Endothelial cell of umbilical vein (primary cell): ENCODE data around the gene UBE2C. TPM values are rescaled to one million over a fixed set of nuclear protein-coding genes. Genes with fewer than 3 reads are reported as not detected.
"Not testable (repeated sequence)": the region's sequence is repeated elsewhere in the genome, so short reads cannot be mapped to it uniquely, and the experiment has no call there.

Experiments used
- Bru-seq: library from RNA; stranded (reverse); fragments of 400-500 nt; gene quantifications from one replicate; lab custom pipeline; 2021; lab: Mats Ljungman, UMichigan
- BruChase-seq, 2 experiments: library from RNA; stranded (reverse); fragments of 400-500 nt; gene quantifications; one replicate each; lab custom pipeline; 2021; lab: Mats Ljungman, UMichigan
- BruUV-seq: library from RNA; stranded (reverse); fragments of 400-500 nt; replicated peaks from 2 replicates; lab custom pipeline; 2021; lab: Mats Ljungman, UMichigan
- CTCF ChIA-PET: fragments of 300-600, 350-600 bp; sonication (Branson Sonifier 250); formaldehyde crosslinking; loops from one replicate; lab custom pipeline; 2021; ENCODE audit warnings: antibody characterized with exemption, inconsistent platforms; lab: Charles Lee
- POLR2A ChIA-PET: fragments of 300-600, 350-600 bp; sonication (Branson Sonifier 250); formaldehyde crosslinking; loops from one replicate; lab custom pipeline; 2021; ENCODE audit warnings: antibody characterized with exemption, inconsistent platforms; lab: Charles Lee
- DNase-seq: peaks from one replicate; pipeline ENCODE4 v3.0.0-alpha.2; 2011; ENCODE audit warnings: low read depth, low spot score
- FAIRE-seq: peaks from 2 replicates; lab custom pipeline; 2011; peaks lifted over from hg19 to GRCh38; lab: Jason Lieb, UNC
- H2AFZ ChIP-seq: 2 replicates; pipeline ENCODE4 v1.6.0; 2012; ENCODE audit warnings: low read depth, low read length, control low read depth, inconsistent platforms
- H3K27ac ChIP-seq: 2 replicates; pipeline ENCODE4 v1.5.1; 2011; ENCODE audit warnings: low read depth, mild to moderate bottlenecking, control low read depth, low read length, moderate library complexity; ENCODE audit not compliant: insufficient read depth
- H3K27me3 ChIP-seq, 2 experiments: 2 replicates each; pipeline versions ENCODE4 v1.6.0 to v1.6.1; 2011; ENCODE audit warnings: low read length in 2 of 2, mixed read lengths in 1 of 2; ENCODE audit not compliant: control insufficient read depth in 2 of 2, insufficient read depth in 2 of 2
- H3K36me3 ChIP-seq, 2 experiments: 2 replicates in 1 of 2; 3 replicates in 1 of 2; pipeline ENCODE4 v1.5.1; 2011; ENCODE audit warnings: low read length in 2 of 2, mild to moderate bottlenecking in 1 of 2, moderate library complexity in 1 of 2; ENCODE audit not compliant: control insufficient read depth in 2 of 2, insufficient read depth in 2 of 2; ENCODE audit errors: extremely low read depth in 1 of 2
- H3K4me1 ChIP-seq: 3 replicates; pipeline ENCODE4 v1.5.1; 2011; ENCODE audit warnings: mild to moderate bottlenecking, low read length; ENCODE audit not compliant: control insufficient read depth, insufficient read depth; ENCODE audit errors: extremely low read depth
- H3K4me2 ChIP-seq: 2 replicates; pipeline ENCODE4 v1.6.1; 2011; ENCODE audit warnings: low read length, control low read depth, mixed read lengths; ENCODE audit not compliant: insufficient read depth
- H3K4me3 ChIP-seq, 3 experiments: fragments of 200-600 bp in 1 of 3; sonication (generic), shearing (Covaris generic) in 1 of 3; replicated peaks in 1 of 3; 2 replicates each; pipeline ENCODE4 v1.5.1; 2011 to 2016; ENCODE audit warnings: control low read depth in 3 of 3, low read length in 3 of 3, mild to moderate bottlenecking in 2 of 3, inconsistent platforms in 1 of 3, low read depth in 1 of 3, moderate library complexity in 1 of 3; ENCODE audit not compliant: insufficient read depth in 1 of 3
- H3K79me2 ChIP-seq: 2 replicates; pipeline ENCODE4 v1.6.0; 2012; ENCODE audit warnings: low read length, inconsistent platforms; ENCODE audit not compliant: control insufficient read depth, insufficient read depth
- H3K9ac ChIP-seq: replicated peaks from 2 replicates; pipeline ENCODE3; 2011; ENCODE audit warnings: low read length, control low read depth; ENCODE audit not compliant: insufficient read depth; ENCODE audit errors: extremely low read depth
- H3K9me1 ChIP-seq: replicated peaks from 3 replicates; pipeline ENCODE4 v1.6.0; 2011; ENCODE audit warnings: mild to moderate bottlenecking, low read length; ENCODE audit not compliant: control insufficient read depth, insufficient read depth; ENCODE audit errors: extremely low read depth
- H3K9me3 ChIP-seq: replicated peaks from 2 replicates; pipeline ENCODE4 v1.5.1; 2012; ENCODE audit warnings: low read length, inconsistent platforms; ENCODE audit not compliant: control insufficient read depth, insufficient read depth
- H4K20me1 ChIP-seq: replicated peaks from 2 replicates; pipeline ENCODE3; 2011; ENCODE audit warnings: mild to moderate bottlenecking, low read length; ENCODE audit not compliant: control insufficient read depth, insufficient read depth; ENCODE audit errors: extremely low read depth
- JUN ChIP-seq: IDR thresholded peaks from 2 replicates; pipeline ENCODE4 v1.6.1; 2011; ENCODE audit warnings: borderline replicate concordance, low read depth; ENCODE audit not compliant: insufficient read length, insufficient read depth
- MYC ChIP-seq: IDR thresholded peaks from one replicate; pipeline ENCODE4 v1.6.1; 2011; ENCODE audit warnings: mild to moderate bottlenecking, low read depth, low read length
- POLR2A ChIP-seq: IDR thresholded peaks from 2 replicates; pipeline ENCODE4 v1.6.1; 2012; ENCODE audit warnings: low read depth, mild to moderate bottlenecking, control low read depth, low read length
- POLR2AphosphoS5 ChIP-seq: IDR thresholded peaks from 2 replicates; pipeline ENCODE4 v1.6.1; 2012; ENCODE audit warnings: low read depth, mild to moderate bottlenecking, control low read depth, low read length, moderate library complexity; ENCODE audit not compliant: insufficient read depth
- dilution Hi-C: fragments of 300-500 bp; cut with MboI; formaldehyde crosslinking; loops from one replicate; pipeline ENCODE4 v1.15.0; 2019; ENCODE audit warnings: low sequenced_read_pairs; ENCODE audit not compliant: extremely low pct_ligation_motif_present
- intact Hi-C: fragments of 100-400 bp; cut with micrococcal nuclease; formaldehyde crosslinking; loops from one replicate; pipeline ENCODE4 v1.10.0; 2022
- long read RNA-seq: library from polyadenylated mRNA; stranded (forward); transcript quantifications from one replicate; pipeline ENCODE4 v2.0.0, GENCODE V29; 2021
- polyA minus RNA-seq, 3 experiments: library from RNA; depleted of rRNA, polyadenylated mRNA; stranded (reverse); fragments of >200 nt; gene quantifications; 1 replicate in 1 of 3; 2 replicates in 2 of 3; pipeline ENCODE4 v1.2.3, GENCODE V29; 2011
- polyA plus RNA-seq, 4 experiments: library from polyadenylated mRNA; depleted of rRNA in 3 of 4; stranded (reverse) in 3 of 4; unstranded in 1 of 4; fragments of >200 nt; gene quantifications; 2 replicates each; pipeline versions ENCODE4 v1.2.1 to v1.2.3, GENCODE V29; 2011 to 2012; ENCODE audit warnings: missing spikeins in 1 of 4
- total RNA-seq: library from RNA; stranded (reverse); gene quantifications from 2 replicates; pipeline ENCODE4 v1.2.3, GENCODE V29; 2021
- TF ChIP-seq, protein P1 (sequence below), 2 donors: IDR thresholded peaks; 1 replicate in 1 of 2; 2 replicates in 1 of 2; pipeline ENCODE4 v1.5.1; 2011; ENCODE audit warnings: low read length in 2 of 2, mild to moderate bottlenecking in 2 of 2, moderate library complexity in 2 of 2, control low read depth in 1 of 2, inconsistent platforms in 1 of 2, low read depth in 1 of 2; ENCODE audit not compliant: insufficient read depth in 1 of 2; ENCODE audit errors: extremely low read depth in 1 of 2
- TF ChIP-seq, protein P2 (sequence below): IDR thresholded peaks from 2 replicates; pipeline ENCODE4 v1.6.1; 2011; ENCODE audit not compliant: insufficient read depth, insufficient read length

The UBE2C gene
- 108 and 129 TPM in 2 replicates for total RNA-seq
- polyA plus RNA-seq = 130 and 135 TPM in 2 replicates
- 144 and 179 TPM in 2 replicates for polyA plus RNA-seq (2011; cell fraction: cytosol; rRNA removed)
- 59.1 and 60.1 TPM in 2 replicates for polyA plus RNA-seq (2011; cell fraction: nucleus; rRNA removed)
- 62.6 and 120 TPM in 2 replicates for polyA plus RNA-seq (2012)
- polyA minus RNA-seq = 34.7 and 40.8 TPM in 2 replicates
- 96.0 TPM for polyA minus RNA-seq (2011; cell fraction: cytosol; rRNA and poly(A)+ RNA removed)
- polyA minus RNA-seq (2011; cell fraction: nucleus; rRNA and poly(A)+ RNA removed) = 16.3 and 25.2 TPM in 2 replicates
- percentile 86 among the genes with signal in this experiment for Bru-seq, nascent RNA
- percentile 94 among the genes with signal in this experiment for BruChase-seq, experiment 1, labeled RNA remaining after a 6-hour chase
- percentile 88 among the genes with signal in this experiment for BruChase-seq, experiment 2, labeled RNA remaining after a 2-hour chase
- long read RNA-seq, transcript UBE2C-204 (6 exons, 850 nt) = major isoform, 346 of 415 reads
- long read RNA-seq, transcript UBE2C-205 (6 exons, 914 nt) = minor isoform, 16 of 415 reads
- long read RNA-seq, transcript UBE2C-206 (5 exons, 641 nt) = minor isoform, 5 of 415 reads
- long read RNA-seq, transcript UBE2C-203 (5 exons, 665 nt) = minor isoform, 14 of 415 reads
- long read RNA-seq, partial matches to known transcripts = 10 of 415 reads
- long read RNA-seq, other reads (novel, unspliced or antisense) = 19 of 415 reads

DNA sequence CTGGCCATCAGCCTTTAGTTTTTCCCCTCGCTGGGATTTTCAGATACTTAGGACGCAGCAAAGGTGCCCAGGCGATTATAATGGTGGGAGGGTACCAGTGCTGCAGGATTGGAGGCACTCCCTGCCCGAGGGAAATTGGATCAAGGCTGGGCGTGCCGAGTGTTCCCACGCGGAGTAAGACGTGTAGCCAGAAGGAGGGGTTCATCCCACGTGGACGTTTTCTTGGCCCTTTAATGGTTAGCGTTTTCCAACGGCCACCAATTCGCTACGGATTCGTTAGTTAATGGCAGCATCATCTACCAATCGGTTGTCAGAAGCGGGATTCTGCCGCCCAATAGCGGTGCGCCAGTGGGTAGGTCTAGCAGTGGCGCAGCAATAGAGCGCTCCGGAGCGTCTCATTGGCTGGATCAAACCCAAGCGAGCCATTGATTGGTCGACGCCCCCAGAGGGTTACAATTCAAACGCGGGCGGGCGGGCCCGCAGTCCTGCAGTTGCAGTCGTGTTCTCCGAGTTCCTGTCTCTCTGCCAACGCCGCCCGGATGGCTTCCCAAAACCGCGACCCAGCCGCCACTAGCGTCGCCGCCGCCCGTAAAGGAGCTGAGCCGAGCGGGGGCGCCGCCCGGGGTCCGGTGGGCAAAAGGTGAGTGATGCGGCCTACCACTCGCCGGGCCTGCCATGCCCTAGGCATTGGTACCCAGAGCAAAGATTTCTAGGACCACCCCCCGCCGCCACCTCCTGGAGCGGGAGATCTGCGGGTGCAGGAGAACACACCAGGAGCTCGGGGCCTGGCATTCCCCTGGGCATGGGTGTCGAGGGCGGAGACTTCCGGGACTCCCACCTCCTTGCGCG, at the start of gene UBE2C:
UBE2C (plus strand) TSS at position 488 of the 849 bp plus-strand sequence; CDS start at position 540, 52 bp downstream.
- Histone ChIP-seq H3K79me2 (peaks cover 25% of the 10 kb centered on the region), H3K27me3 (no peaks in the 10 kb centered on the region), H3K36me3 (peaks cover 3 to 10% of the 10 kb centered on the region in 2 experiments), H3K27ac (peak within 1 kb of the TSS; percentile 41), H3K9me1 (no peaks in the 10 kb centered on the region), H2AFZ (peak within 1 kb of the TSS; percentile 76), H4K20me1 (no peaks in the 10 kb centered on the region), H3K9me3 (no peaks in the 10 kb centered on the region), H3K4me1 (peaks cover 15% of the 10 kb centered on the region), H3K4me3 (peak within 1 kb of the TSS; percentile 59 to 96 (median 90)), H3K9ac (peak within 1 kb of the TSS; percentile 78), H3K4me2 (peak within 1 kb of the TSS; percentile 91)
- TSS peak; percentile 71 for BruUV-seq
- dilution Hi-C loops (no loop called here), intact Hi-C loops (loop anchor here (1.0 to 10.0 kb wide), 4 partner anchors 22 to 552 kb away; partner anchors contain the start of genes ACOT8, NCOA5 and ZSWIM3)
- TF ChIP-seq, protein P1, sequence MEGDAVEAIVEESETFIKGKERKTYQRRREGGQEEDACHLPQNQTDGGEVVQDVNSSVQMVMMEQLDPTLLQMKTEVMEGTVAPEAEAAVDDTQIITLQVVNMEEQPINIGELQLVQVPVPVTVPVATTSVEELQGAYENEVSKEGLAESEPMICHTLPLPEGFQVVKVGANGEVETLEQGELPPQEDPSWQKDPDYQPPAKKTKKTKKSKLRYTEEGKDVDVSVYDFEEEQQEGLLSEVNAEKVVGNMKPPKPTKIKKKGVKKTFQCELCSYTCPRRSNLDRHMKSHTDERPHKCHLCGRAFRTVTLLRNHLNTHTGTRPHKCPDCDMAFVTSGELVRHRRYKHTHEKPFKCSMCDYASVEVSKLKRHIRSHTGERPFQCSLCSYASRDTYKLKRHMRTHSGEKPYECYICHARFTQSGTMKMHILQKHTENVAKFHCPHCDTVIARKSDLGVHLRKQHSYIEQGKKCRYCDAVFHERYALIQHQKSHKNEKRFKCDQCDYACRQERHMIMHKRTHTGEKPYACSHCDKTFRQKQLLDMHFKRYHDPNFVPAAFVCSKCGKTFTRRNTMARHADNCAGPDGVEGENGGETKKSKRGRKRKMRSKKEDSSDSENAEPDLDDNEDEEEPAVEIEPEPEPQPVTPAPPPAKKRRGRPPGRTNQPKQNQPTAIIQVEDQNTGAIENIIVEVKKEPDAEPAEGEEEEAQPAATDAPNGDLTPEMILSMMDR (IDR thresholded peaks at IDR 0.05; ENCODE audit: extremely low read depth in 1 of 2, insufficient read depth in 1 of 2, low read depth in 1 of 2, low read length in 2 of 2) = no peak
- TF ChIP-seq, protein P2, sequence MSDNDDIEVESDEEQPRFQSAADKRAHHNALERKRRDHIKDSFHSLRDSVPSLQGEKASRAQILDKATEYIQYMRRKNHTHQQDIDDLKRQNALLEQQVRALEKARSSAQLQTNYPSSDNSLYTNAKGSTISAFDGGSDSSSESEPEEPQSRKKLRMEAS = peak; percentile 94
- TF ChIP-seq POLR2A (peak; percentile 50), JUN (no peak), POLR2AphosphoS5 (peak; percentile 79), MYC (peak; percentile 86)
- POLR2A ChIA-PET = no interaction called here
- CTCF ChIA-PET = interaction anchor here (1.0 to 2.9 kb wide), 3 partner anchors 12 to 158 kb away, joined by 3 to 12 read pairs (median 5); no protein-coding TSS in a partner anchor
- peak; percentile 100 for FAIRE-seq
- DNase-seq = peak; percentile 100

DNA sequence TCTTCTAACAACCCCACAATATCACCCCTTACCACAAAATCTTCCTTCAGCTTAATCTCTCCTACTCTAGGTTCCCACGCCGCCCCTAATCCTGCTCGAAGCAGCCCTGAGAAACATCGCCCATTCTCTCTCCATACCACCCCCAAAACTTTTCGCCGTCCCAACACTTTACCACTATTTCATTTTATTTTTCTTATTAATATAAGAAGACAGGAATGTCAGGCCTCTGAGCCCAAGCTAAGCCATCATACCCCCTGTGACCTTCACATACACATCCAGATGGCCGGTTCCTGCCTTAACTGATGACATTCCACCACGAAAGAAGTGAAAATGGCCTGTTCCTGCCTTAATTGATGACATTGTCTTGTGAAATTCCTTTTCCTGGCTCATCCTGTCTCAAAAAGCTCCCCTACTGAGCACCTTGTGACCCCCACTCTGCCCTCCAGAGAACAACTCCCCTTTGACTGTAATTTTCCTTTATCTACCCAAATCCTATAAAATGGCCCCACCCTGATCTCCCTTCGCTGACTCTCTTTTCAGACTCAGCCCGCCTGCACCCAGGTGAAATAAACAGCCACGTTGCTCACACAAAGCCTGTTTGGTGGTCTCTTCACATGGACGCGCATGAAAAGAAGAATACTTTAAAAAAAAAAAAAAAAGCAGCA, 47.7 kb upstream of the UBE2C start:
- H3K27me3 ChIP-seq, H3K9me1 ChIP-seq, H4K20me1 ChIP-seq, H3K9ac ChIP-seq, CTCF ChIA-PET, H3K36me3 ChIP-seq, DNase-seq, H3K27ac ChIP-seq, H3K4me2 ChIP-seq, H3K4me1 ChIP-seq, H2AFZ ChIP-seq, POLR2A ChIA-PET, BruUV-seq, H3K4me3 ChIP-seq, intact Hi-C loops, FAIRE-seq, H3K79me2 ChIP-seq, dilution Hi-C loops, H3K9me3 ChIP-seq: not testable (repeated sequence)
